Suprapubic skin (tissue), 4 donors: Measurements from ENCODE around the gene EXOC3.

Experiments
- EP300 ChIP-seq: sonication (generic); formaldehyde crosslinking; IDR thresholded peaks from one replicate; pipeline ENCODE4 v1.6.1; 2017; ENCODE audit warnings: antibody characterized with exemption
- POLR2A ChIP-seq, 2 donors: fragments of 450-650 bp; IDR thresholded peaks; one replicate each; pipeline ENCODE4 v1.6.1; 2017; ENCODE audit warnings: antibody characterized with exemption in 2 of 2, mild to moderate bottlenecking in 2 of 2, moderate library complexity in 2 of 2
- POLR2AphosphoS5 ChIP-seq, 3 donors: sonication (generic); formaldehyde crosslinking; IDR thresholded peaks; one replicate each; pipeline ENCODE4 v1.6.1; 2017; ENCODE audit warnings: antibody characterized with exemption in 3 of 3
- TF ChIP-seq, protein P1 (sequence below), 2 donors: fragments of 200-600 bp in 1 of 2; fragments of 450-650 bp in 1 of 2; sonication (generic) in 1 of 2; IDR thresholded peaks; one replicate each; pipeline ENCODE4 v1.5.1; 2016 to 2019; ENCODE audit warnings: antibody characterized with exemption in 2 of 2, mild to moderate bottlenecking in 1 of 2, moderate library complexity in 1 of 2

DNA sequence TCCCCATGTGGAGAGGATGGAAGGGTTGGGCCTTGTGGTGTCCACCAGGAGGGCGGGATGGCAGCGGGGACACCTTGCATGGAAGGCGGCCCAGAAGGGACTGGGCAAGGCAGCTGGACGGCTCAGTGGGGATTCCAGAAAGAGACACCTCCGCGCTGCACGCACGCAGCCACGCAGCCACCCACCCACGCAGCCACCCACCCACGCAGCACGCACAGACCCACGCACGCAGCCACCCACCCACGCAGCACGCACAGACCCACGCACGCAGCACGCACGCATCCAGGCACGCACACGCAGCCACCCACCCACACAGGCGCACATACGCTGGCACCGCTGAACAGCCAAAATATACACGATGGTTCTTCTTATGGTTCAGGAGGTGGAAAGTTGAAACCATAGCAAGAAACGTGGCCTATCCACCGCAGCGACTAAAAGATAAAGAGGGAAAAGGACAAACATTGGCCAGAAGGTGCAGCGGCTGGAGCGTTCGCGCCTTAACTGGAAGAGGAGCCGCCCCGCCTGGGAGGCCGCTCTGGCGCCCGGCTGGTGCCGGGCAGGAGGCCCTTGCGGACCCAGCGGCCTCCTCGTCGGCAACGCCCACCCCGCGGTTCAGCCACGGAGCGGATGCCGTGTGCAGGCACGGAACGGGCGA is 22.2 kb upstream of the EXOC3 start:
- TF ChIP-seq, protein P1, sequence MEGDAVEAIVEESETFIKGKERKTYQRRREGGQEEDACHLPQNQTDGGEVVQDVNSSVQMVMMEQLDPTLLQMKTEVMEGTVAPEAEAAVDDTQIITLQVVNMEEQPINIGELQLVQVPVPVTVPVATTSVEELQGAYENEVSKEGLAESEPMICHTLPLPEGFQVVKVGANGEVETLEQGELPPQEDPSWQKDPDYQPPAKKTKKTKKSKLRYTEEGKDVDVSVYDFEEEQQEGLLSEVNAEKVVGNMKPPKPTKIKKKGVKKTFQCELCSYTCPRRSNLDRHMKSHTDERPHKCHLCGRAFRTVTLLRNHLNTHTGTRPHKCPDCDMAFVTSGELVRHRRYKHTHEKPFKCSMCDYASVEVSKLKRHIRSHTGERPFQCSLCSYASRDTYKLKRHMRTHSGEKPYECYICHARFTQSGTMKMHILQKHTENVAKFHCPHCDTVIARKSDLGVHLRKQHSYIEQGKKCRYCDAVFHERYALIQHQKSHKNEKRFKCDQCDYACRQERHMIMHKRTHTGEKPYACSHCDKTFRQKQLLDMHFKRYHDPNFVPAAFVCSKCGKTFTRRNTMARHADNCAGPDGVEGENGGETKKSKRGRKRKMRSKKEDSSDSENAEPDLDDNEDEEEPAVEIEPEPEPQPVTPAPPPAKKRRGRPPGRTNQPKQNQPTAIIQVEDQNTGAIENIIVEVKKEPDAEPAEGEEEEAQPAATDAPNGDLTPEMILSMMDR (IDR thresholded peaks at IDR 0.05): no peak
- TF ChIP-seq POLR2A (IDR thresholded peaks at IDR 0.05): no peak
- TF ChIP-seq EP300: no peak
- no peak for TF ChIP-seq POLR2AphosphoS5 (IDR thresholded peaks at IDR 0.05)
